HG03039 (cell line): ENCODE data around the gene RABGGTA.
"Not testable (repeated sequence)": the region's sequence is repeated elsewhere in the genome, so short reads cannot be mapped to it uniquely, and the experiment has no call there.

Experiments used
- ATAC-seq: cut with Tn5 transposase; IDR thresholded peaks from one replicate; pipeline ENCODE4 v1.9.1; 2021; ENCODE audit warnings: mild to moderate bottlenecking, moderate library complexity; ENCODE audit not compliant: unreplicated experiment

The RABGGTA gene

GRCh38 chr14:24222987-24223386, 48.4 kb downstream of the RABGGTA start:
- not testable (repeated sequence) for ATAC-seq

- ATAC-seq = no peak
Measured at GRCh38 chr14:24219521-24219920, 51.9 kb downstream of the RABGGTA start.

GRCh38 chr14:24219080-24219479, 52.3 kb downstream of the RABGGTA start:
- no peak for ATAC-seq

GRCh38 chr14:24216876-24217275, 54.5 kb downstream of the RABGGTA start:
- not testable (repeated sequence) for ATAC-seq

GRCh38 chr14:24216345-24216699, 55.1 kb downstream of the RABGGTA start:
- no peak for ATAC-seq
